HG03442 (cell line): ENCODE results near the gene ADGRD1.
"Not testable (repeated sequence)": the region's sequence is repeated elsewhere in the genome, so short reads cannot be mapped to it uniquely, and the experiment has no call there.

ENCODE experiments used
- ATAC-seq: cut with Tn5 transposase; IDR thresholded peaks from one replicate; pipeline ENCODE4 v1.9.1; 2021; ENCODE audit warnings: mild to moderate bottlenecking, moderate library complexity; ENCODE audit not compliant: unreplicated experiment

The ADGRD1 gene

DNA sequence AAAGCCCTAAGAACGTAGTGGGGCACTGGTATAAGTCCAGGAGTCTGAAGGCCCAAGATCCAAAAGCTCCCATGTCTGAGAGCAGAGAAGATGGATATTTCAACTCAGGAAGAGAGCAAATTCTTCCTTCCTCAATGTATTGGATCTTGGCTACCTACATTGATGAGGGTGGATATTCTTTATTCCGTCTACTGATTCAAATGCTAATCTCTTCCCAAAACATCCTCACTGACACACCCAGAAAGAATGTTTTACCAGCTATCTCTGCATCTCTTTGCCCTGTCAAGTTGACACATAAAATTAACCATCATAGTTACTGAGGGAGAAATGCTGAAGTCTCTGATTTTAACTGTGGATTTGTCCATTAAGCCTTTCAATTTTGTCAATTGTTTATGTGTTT, 16.6 kb upstream of the ADGRD1 start:
- no peak for ATAC-seq

DNA sequence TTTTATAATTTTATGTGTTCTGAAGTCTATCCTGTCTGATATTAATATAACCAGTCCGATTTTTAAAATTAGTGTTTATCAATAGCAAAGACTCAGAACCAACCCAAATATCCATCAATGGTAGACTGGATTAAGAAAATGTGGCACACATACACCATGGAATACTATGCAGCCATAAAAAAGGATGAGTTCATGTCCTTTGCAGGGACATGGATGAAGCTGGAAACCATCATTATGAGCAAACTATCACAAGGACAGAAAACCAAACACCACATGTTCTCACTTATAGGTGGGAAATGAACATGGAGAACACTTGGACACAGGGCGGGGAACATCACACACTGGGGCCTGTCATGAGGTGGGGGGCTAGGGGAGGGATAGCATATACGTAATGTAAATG, 16.2 kb upstream of the ADGRD1 start:
- not testable (repeated sequence) for ATAC-seq

DNA sequence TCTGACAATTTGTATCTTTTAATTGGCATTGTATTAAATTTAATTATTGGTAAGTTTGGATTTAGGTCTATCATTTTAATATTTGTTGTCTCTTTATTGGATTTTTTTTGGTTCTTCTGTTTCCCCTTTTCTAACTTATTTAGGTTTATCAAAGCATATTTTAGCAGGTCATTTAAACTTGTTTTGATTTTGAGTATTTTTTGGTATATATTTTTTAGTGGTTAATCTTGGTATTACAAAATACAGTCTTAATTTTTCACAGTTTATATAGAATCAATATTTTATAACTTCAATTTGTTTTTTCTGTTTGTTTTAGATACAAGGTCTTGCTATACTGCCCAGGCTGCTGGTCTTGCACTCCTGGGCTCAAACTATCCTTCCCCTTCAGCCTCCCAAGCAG, 15.5 kb upstream of the ADGRD1 start:
- no peak for ATAC-seq

DNA sequence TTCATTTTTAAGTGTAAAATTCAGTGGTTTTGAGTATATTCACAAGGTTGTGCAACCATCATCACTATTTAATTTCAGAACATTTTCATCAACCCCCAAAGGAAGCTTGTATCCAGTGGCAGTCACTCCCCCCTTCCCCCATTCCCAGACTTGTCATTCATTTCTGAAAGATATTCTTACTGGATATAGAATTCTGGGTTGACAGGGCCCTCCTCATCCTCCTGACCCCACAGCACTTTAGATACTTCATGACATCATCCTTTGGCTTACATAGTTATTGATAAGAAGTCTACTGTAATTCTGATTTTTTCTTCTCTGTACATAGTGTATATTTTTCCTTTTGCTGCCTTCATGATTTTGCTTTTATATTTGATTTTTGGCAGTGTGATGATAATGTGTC, 8.8 kb upstream of the ADGRD1 start:
- ATAC-seq, result no peak

DNA sequence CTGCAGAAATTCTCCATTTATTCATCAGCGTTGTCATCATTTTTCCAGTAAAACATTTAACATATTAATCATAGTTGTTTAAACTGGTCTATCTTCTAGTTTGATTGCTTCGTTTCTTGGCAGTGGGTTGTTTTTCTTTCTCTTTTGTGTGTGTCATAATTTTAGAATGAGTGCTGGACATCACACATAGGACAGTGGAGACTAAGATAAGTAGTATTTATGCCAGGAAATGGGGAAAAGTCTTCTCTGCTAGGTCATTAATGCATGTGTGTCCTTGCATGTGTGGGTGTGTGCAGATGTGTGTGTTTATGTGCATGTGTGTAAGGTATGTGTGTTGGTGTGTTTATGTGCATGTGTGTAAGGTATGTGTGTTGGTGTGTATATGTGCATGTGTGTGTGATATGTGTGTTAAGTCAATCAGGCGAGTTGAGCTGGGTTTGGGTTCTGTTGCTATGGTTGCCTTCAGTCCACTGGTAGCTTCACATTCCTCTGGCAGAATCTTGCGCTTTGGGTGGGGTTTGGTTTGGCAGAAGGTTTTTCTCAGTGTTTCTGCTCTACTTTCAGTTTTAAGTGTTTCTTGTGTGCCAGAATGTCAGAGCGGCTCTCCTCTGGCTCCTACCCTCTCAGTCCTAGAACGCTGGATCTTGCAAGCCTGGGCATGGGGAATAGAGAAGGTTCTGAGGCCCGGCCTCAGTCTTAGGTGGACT, 7.8 kb upstream of the ADGRD1 start:
- no peak for ATAC-seq

DNA sequence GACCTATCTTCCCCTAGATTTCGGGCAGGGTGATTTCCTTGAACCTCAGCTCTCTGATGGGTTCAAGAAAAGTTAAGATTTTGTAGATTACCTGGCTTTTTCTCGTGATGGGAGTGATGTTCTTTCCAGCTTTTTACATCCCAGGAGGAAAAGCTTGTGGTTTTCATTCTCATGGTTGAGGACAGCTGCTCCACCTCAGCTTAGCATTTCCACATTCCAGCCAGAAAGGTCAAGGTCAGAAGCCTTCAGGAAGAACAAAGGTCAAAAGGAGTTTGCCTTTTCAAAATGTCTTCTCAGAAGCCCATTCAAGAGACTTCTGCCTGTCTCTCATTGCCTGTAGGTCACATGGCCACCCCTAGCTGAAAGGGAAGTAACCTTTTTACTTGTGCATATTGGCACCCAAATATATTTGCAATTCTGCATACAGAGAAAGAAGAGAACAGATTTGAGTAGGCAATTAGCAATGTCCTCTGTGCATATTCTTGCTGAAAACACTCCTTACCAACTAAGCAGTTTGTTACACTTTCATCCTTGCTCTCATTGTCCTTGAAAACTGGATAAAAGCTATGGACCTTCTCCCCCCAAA, 6.6 kb upstream of the ADGRD1 start:
- no peak for ATAC-seq

DNA sequence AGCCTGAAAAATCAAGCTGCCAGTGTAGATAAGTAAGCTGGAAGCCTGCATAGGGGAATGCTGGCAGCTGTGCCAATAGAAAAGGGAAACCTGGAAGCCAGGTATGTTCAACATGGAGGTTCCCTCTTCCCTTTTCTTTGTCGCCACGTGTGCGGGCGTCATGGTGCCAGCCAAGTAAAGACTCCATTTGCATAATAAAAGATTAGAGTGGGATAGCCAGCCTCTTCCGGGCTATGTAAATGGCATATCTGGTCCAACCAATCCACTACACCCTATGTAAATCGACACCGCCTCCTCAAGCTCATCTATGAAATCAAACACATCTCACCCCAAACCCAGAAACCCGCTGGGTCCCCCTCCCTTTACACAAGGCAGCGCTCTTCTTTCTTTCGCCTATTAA, 5.6 kb upstream of the ADGRD1 start:
- no peak for ATAC-seq

DNA sequence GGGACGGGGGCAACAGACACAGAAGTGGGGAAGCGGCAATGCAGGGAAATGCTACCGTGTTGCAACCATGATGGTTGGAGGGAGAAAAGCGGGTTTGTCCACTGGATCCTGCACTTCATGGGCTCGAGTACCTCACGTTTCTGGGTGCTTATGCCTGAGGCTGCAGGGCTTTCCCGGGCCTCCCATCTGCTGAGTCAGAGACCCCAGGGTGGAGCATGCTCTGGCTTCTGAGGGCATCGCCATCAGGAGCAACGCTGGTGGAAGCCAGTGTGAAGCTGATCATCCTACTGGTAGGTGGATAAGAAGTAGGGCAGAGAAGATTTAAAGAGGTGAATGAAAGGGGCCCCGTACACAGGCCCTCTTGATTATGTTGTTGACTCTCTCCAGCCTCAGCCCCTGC, 5.0 kb upstream of the ADGRD1 start:
- ATAC-seq, result no peak

DNA sequence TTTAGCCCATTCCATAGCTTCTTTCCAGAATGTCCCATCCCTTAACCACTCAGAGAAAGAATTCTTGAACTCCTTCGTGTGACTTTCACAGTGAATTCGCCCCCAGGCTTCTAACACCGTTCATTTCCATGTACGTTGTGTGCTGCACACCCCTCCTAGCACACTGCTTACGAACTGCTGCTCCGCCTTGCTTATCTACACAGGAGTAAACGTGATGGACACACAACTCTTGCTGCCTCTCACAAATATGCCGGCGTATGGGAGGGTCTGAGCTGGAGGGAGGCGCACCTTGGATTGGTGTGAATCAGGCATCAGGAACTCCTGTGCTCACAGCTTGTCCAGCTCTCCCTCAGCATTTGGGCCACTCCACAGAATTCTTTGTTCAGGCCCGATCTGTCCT, 3.9 kb upstream of the ADGRD1 start:
- ATAC-seq, result no peak

DNA sequence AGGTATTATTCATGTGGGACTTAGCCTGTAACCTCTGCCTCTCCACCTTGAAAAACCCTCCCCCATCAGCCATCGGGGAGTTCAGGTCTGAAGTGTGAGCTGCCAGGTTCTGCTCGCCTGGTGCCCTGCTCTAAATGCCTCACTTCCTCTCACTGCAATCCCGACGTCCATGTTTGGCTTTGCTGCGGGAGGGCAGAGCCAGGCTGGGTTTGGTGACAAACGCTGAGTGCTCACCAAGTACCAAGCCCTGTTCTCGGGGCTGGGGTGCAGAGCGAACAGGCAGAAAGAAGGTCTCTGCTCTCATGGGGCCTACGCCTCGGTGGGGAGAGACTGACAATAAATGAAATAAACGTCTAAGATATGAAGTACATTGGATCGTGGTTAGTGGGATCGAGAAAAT, 2.1 kb upstream of the ADGRD1 start:
- ATAC-seq, result no peak

DNA sequence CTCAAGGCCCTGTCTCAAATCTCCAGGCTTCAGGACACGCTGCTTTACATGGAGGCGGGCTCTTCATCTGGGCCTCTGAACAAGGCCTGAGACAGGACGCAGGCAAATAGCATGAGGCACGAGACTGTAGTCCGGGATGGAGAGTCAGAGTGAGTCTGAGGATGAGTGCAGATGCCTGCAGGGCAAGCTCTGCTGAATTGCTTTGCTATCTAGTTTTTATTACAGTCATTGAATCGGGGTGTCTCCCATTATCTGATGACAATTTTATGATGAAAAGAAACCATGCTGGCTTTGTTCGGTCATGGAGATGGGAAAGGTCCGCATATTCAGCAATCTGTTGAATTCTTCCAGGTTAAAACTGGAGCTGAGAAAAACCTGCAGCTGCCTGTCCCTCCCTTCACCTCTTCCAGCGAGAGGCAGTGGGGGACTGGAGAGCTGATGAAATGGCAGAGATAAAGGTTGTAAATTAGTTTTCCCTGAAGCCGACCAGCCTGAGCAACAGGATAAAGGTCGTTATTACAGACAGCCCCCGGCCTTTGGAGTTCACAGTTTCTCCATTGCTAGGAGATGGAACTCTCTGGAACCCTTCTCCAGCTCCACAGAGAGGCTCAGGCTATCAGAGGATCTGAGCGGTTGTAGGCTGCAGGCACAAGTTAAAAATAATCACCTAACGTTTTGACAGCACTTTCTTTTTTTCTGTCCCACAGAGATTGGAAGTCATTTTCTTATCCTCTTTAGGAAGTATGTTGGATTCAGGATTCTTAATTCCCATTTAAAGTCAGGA, 1.3 kb upstream of the ADGRD1 start:
- no peak for ATAC-seq

DNA sequence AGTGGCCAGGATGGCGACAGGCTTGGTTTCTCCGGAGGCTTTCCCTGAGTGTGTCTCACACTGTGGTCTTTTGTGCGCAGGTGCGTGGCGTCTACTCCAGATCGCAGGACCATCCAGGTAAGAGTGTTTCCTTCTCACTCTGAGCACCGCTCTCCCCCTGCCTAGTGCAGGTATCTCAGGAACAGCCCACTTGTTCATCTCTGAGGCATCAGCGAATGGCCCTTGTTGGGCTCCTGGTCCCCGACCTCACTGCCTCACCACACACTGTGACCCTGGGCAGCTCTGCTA, 781 bp downstream of the ADGRD1 start:
- ATAC-seq, result no peak

DNA sequence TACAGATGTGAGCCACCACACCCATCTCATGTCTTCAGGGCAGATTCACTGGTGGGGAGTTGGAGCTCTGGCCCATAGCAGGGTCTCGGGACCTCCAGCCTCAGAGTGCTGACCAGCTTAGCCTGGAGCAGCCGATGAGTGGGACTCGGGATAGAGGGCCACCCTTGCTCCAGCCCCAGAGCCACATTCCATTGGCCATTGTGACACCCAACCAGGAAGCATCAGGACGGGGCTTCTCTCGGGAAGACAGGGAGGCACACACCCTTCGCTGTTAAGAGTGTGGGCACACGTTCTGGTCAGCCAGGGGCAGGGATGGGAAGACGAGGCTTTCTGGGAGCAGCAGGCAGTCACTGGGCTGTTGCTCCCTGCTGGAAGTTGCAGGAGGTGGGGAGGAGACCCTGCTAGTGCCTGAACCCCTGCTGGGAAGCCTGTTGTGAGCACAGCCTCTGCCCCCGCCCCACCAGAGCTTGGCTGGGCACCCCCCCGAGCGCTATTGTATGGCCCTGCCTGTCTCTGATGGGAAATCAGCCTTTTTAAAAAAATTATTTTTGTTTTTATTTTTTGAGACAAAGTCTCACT, 1.6 kb downstream of the ADGRD1 start:
- ATAC-seq, result no peak

DNA sequence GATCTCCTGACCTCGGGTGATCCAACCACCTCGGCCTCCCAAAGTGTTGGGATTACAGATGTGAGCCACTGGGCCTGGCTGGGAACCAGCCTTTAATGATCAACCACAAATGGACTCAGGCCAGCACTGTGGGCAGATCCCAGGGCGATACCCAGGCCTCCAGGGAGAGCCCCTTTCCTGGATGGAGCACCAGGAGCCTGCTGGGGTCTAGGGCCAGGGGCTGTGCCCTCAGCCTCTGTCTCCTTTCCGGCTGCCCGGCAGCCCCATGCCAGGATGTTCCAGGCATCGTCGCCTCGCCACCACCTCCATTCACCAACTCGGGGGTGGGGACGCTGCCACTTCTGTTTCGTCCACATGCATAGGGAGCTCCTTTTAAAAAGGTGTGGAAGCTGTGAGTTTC, 2.3 kb downstream of the ADGRD1 start:
- no peak for ATAC-seq

DNA sequence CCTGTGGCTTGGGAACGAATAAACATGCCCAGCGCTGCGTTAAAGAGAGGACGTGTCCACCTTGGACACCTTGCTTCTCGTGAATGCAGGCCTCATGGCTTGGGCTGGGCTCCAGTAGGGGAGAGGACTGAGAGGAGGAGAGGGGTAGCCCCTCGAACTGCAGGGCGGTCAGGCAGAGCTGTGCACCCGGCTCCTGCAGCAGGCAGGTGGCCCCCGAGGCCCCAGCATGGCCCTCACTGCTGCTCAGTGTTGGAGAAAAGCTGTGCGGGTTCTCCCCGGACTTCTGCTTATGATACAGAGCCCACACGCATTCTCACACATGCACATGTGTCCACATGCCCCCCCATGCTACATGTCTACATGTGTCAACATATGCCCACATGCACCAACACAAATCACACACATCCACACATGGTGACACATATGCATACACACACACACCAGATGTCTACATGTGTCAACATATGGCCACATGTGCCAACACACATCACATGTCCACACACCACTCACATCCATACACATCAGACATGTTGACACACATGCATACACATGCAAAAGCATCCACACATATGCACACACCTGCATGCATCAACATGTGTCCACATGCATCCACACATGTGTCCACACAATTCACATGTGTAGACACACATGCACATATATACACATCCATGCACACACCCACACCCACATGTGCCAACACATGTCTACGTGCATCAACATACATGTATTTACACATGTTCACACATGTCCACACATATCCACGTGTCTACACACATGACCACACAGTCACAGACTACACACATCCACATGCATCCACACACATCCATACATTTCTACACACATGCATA, 3.0 kb downstream of the ADGRD1 start:
- ATAC-seq, result no peak

DNA sequence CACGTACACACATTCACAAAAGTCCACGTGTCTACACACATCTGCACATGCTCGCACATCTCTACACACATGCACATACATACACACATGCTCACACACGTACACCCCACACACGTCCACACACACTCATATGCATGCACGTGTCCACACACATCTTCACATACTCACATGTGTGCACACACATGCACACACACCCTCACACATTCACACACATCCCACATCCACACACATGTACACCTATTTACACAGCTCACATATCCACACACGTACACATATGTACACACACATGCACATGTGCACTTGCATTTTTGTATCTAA, 3.6 kb downstream of the ADGRD1 start:
- ATAC-seq, result no peak

DNA sequence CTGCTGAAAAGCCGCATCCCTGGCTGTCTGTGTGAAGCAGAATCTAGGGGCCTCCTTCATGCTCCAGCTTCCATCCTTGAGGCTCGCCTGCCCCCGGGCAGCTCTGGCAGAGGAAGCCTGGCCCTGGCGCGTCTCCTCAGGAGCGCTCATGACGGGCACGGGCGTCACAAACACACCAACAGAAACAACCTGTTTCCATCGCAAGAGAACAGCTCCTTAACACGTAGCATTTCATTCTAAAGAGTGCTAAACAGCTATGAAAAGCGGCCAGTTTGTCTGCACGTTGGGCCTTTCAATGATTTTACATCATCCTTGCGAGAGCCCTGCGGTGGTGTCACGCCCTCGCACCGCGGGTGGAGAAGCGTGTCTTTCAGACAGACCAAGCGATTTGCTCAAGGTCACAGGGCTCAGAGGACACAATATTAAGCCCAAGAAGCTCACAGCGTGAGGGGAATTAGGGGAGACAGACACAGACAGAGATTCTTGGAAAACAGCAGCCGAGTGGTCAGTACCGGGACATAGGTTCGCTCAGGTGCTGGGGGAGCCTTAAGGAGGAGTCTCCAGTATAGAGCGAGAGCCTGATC, 4.9 kb downstream of the ADGRD1 start:
- ATAC-seq, result no peak

DNA sequence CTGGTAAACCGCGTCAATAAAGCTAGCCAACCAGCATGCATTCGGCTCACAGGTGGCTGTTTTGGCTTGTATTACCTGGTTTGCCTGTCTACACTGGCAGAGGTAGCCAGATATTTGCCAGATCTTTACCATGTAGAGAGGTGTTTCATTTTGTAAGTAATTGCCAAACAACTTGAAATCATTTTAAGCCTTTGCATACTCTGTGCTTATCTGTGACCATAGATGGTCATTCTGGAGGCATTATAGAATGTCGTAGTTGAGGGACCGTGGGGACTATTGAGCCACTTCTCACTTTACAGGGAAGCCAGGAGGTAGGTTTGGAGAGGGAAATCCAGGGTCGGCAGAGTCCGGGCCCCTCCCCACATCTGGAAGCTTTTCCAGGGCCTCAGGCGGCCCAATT, 5.9 kb downstream of the ADGRD1 start:
- ATAC-seq, result no peak

DNA sequence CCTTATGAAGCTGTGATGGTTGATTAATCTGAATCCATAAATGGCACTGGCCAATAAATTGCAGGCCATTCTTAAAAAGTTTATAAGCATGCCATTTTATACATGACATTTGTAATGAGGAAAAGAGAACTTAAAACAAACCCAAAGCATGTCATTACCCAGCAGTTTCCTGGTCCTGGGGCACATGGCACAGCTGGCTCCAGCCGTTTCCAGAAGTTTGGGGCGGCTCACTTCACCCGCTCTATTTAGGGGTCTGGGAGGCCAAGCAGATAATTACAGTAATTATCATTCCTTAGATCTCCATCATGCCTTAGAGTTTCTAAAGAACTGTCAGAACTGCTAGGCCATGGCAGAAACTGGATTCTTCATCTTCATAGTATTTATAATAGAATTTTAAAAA, 6.4 kb downstream of the ADGRD1 start:
- no peak for ATAC-seq

DNA sequence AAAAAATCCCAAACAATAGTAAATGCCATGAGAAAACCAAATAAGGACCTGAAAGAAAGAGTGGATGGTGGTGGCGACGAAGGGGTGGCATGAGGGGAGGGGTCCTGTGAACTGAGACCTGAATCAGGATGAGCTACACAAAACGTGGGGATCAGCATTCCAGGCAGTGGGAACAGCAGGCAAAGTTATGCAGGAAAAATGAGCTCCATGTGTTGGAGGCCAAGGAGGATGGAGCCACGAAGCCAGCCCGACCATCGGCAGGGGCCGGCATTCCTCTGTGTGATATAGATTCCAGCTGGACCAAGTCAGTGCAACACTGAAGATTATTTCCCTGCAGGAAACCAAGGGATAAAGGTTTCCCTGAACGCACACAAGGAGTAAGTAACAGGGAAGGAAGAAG, 7.1 kb downstream of the ADGRD1 start:
- no peak for ATAC-seq

DNA sequence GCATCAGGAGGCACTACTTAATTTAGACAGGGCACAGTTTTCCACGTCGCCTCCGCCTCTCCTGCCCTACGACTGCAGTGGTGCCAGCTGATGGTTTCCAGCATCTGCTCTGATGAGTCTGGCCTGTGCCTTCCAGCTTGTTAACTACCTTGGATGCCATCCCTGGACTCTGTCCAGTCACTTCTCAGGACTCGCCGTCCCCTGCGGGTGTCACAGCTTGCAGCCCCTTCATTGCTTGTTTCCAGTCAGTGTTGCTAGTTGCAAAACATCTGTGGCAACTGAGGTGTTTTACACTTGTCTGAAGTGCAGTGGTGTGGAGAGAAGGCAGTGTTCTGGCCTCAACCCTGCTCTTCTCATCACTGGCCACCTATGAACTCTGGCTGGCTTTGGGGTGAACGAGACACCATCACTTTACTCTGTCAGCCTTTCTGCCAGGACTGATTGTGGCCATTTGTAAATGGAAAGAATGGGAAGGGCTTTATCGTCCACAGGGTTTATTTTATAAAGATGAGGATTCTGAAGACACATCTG, 8.3 kb downstream of the ADGRD1 start:
- no peak for ATAC-seq
